NCI-H2029 treated with DMSO at 0.1 percent for 48 hours (cell line): ENCODE results near the gene NAT9.
A peak's percentile ranks its signal among the peaks of the same experiment; 100 is the strongest.

Experiments
- DNase-seq: peaks from one replicate; lab custom pipeline; 2025; lab: John Stamatoyannopoulos, UW

NAT9 gene

GRCh38 chr17:74779948-74780400 lies 3.8 kb upstream of the NAT9 start:
- no peak for DNase-seq

GRCh38 chr17:74779501-74779900 lies 3.4 kb upstream of the NAT9 start:
- no peak for DNase-seq

DNA sequence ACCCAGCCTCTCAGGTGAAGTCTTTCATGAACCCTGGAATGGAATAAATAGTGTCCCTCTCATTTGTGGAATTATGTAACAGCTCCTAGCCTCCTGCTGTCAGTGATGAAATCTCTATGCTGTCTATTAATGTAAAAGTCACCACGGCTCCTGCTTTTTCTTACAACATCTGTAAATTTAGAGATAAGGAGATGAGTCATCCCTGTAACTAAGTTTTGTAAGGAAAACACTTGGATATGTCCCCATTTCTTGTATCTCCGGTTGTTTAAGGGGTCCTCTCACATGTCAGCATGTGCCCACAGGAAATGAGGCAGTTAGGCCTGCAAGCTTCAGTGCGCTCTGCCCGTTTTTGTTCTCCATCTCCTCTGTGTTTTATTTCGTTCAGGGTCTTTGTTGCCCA lies 2.8 kb upstream of the NAT9 start:
- no peak for DNase-seq

DNA sequence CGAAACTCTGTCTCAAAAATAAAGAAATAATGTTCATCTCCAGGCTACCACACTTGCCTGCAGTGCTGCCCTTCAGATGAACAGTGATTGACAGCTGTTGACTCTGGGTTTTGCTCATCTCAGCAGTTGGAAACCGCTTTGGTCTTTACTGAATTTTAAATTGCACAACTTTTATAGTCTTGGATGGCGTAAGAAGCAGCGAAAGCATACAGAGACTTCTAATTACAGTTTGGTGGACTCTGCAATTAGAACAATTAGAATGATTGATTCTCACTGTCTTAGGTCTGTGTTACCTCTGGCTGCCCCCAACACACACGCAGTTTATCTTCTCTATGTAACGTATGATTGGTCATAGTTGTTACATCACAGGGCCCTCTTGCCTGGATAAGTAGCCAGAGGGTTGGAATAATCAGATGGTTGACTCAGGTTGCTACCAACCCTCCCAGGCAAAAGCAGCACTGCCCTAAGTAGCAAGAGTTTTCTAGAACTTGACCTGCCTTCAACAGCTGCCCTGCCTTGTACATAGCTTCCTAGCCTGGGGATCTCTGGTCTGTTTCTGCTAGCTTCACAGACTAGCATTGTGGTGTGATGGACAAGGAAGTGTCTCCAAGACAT lies 1.9 kb upstream of the NAT9 start:
- no peak for DNase-seq

- no peak for DNase-seq
Measured at GRCh38 chr17:74776990-74777389, 845 bp upstream of the NAT9 start.

GRCh38 chr17:74775409-74776043 lies 619 bp downstream of the NAT9 start:
- DNase-seq, result no peak

- no peak for DNase-seq
Measured at GRCh38 chr17:74773871-74774286, 2.3 kb downstream of the NAT9 start.

DNA sequence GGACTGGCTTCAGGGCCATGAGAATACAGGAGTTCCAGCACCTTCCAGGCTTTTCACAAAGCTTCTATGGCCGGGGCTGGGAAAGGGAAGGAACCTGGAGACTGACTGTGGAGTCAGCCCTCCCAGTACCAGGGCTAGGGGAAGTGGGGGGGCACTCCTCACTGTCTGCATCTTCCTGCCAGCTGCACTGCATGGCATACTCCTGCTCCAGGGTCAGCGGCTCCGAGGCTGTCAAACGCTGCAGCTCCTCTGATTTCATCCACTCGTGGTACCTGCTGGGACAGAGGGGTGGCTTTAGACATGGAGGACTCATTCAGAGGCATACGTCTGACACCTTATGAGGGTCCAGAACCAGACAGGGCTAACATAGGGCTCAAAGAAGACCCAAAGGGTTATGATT lies 2.7 kb downstream of the NAT9 start:
- no peak for DNase-seq

- no peak for DNase-seq
Measured at GRCh38 chr17:74772053-74772452, 4.1 kb downstream of the NAT9 start.

GRCh38 chr17:74771319-74771914 lies 4.7 kb downstream of the NAT9 start:
- no peak for DNase-seq

DNA sequence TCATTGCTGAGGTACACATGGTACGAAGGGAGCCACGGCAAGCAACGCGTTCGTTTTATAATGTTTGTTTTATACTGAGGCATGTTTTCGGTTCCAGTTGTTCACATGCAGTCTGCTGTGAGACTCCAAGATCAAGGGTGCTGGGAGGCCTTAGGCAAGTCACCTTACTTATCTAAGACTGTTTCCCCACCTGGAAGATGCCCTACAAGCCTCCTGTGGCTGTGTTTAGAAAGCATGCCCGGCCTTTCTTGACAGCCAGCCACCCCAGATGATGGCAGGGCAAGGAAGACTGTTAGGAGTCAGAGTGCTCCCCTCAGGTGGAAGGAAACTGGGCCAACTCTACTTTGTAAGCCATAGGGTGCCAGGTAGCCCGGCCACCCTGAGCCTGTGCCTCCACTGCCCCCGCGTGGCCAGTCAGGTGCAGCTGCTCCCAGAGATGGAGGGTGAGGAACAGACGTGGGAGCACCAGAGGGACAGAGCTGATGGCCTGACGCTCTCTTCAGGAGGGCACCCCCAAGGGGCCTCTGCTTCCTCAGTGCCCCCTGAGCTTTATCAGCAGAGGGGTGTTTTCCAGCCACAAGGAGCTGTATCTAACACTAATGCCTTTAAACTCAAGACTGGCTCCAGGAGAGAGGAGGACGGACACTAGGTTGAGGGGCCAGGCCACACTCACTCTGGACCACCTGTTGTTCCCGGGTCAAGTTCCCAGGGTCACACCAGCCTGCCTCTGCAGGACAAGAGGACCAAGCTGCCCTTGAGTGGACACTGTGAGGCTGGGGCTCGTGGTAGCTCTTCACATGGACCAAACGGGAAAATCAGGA lies 5.4 kb downstream of the NAT9 start:
- peak; percentile 5 for DNase-seq

DNA sequence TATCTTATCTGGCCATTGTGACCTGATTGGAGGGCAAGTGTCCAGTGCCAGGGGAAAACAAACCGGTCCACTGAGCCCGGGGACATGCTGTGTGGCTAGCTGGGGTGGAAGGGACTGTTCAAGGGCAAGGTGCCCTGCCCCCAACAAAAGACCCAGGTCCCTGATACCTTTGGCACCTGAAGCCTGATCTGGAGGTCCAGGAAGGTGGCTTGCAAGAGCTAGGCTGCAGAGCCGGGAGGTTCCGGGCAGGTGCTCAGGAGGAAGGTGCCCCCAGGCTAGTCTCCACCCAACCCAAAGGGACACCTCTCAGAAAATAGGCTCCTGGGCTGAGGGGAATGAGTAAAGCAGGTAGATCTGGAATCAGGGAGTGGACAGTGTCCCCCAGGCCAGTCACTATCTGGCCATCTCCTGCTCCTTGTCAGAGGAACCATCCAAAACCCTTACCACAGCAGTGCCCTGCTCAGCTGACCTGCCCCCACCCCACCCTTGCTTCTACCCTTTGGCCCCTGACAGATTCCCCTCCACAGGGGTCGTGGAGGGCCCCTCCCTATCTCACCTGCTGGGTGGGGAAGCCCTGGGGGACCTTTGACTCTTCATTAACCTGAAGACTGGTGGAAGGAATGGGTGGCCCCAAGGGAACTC lies 6.2 kb downstream of the NAT9 start:
- DNase-seq, result no peak

DNA sequence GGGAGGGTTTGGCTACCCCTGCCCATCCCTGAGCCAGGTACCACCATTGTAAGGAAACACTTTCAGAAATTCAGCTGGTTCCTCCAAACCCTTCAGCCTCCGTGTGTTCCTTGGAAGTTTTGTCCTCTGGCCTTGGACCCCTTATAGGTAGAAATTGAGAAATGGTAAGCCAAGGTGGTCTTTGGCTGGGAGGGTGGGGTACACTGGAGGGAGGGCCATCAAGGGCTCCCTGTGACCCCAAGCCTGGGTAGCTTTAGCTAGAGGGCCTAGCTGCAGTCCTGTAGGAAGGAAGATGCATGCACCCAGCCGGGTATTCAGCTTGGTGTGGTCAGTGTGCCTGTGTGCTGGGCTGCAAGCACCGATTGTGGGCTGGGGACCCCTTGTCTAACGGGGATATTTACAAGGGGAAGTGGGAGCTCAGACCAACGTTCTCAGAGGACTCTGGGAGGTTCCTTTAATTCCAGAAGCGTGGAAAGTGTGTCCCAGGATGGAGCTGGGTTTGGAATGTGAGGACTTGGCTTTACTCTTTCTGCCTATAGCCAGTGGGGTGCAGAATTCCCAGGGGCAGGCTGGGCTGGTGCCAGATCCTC lies 6.8 kb downstream of the NAT9 start:
- DNase-seq, result no peak

DNA sequence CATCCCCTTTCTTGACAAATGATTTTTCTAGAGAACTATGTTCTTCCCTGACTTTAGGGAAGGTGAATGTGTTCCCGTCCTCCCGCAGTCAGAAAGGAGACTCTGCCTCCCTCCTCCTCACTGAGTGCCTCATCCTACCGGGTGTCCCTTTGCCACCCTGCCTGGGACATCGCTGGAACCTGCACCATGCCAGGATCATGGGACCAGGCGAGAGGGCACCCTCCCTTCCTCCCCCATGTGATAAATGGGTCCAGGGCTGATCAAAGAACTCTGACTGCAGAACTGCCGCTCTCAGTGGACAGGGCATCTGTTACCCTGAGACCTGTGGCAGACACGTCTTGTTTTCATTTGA lies 7.4 kb downstream of the NAT9 start:
- DNase-seq, result no peak

GRCh38 chr17:74768069-74768762 lies 7.9 kb downstream of the NAT9 start:
- DNase-seq, result no peak

- no peak for DNase-seq
Measured at GRCh38 chr17:74767111-74767516, 9.0 kb downstream of the NAT9 start.

GRCh38 chr17:74766413-74766812 lies 9.7 kb downstream of the NAT9 start:
- DNase-seq, result no peak

GRCh38 chr17:74764751-74765286 lies 11.3 kb downstream of the NAT9 start:
- no peak for DNase-seq

DNA sequence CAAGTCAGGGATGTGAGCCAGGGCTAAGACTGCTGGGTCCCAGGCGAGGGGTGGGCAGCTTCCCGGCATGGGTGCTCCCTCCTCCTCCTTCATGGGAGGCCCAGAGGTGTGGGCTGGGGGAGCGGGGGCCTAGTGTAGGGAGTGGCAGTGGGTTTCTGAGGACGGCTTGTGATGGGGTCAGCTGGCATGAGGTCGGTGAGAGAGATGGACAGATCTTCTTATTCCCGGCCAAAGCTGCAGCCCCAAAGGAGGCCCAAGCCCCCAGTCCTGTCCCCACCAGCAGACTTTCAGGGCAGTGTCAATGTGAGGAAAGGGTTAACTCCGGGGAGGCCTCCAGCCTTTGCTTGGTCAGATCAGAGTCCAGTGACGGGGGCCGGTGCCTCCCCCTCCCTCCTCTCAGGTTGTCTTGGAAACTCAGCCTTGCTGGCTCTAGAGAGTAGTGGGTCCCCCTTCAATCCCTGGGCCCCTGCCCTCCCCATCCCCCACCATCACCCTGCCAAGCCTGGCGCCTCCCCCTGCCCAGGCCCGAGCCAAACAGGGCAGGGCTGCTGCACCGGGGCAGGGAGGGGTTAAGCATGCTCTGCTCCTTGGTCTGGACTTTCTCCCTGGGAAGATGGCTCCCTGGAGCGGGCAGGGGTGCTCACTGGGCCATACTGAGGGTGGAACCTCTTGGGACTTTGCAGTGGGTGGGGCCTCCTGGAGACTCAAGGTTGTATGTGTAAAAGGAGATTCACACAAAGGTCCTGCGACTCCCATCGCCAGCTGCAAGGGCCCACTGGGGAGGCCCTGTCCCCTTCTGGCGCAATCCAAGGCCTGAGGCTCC lies 12.4 kb downstream of the NAT9 start:
- no peak for DNase-seq

GRCh38 chr17:74761931-74762330 lies 14.2 kb downstream of the NAT9 start:
- DNase-seq, result no peak
